ENCODE results near the gene RABL3.
"Not testable (repeated sequence)": the region's sequence is repeated elsewhere in the genome, so short reads cannot be mapped to it uniquely, and the experiment has no call there.

RABL3 gene

GRCh38 chr3:120742198-120742848, at the start of gene RABL3, which contains the start of gene GTF2E1:
RABL3 (minus strand) TSS chr3:120742516; CDS start chr3:120742507, 9 bp downstream.
GTF2E1 (plus strand) TSS chr3:120742744; CDS start chr3:120750553, 7,809 bp downstream.
- TF ChIP-seq CTCF (conservative IDR thresholded peaks at IDR 0.05; ENCODE audit: control insufficient read depth, insufficient read depth, low read depth, low read length), result no peak
- DNase-seq (ENCODE audit: low read depth), result peak; percentile 100
- peak within 1 kb of the TSS; percentile 96 for H3K4me3 ChIP-seq (ENCODE audit: control insufficient read depth, low read depth, low read length)

GRCh38 chr3:120791913-120792312, 49.6 kb upstream of the RABL3 start:
- DNase-seq (ENCODE audit: low read depth), result peak; percentile 58
- no peak overlapping the region for H3K4me3 ChIP-seq (ENCODE audit: control insufficient read depth, low read depth, low read length)
- TF ChIP-seq CTCF (conservative IDR thresholded peaks at IDR 0.05; ENCODE audit: control insufficient read depth, insufficient read depth, low read depth, low read length), result no peak

GRCh38 chr3:120791010-120791409, 48.7 kb upstream of the RABL3 start:
- H3K4me3 ChIP-seq (ENCODE audit: control insufficient read depth, low read depth, low read length), result no peak overlapping the region
- TF ChIP-seq CTCF (conservative IDR thresholded peaks at IDR 0.05; ENCODE audit: control insufficient read depth, insufficient read depth, low read depth, low read length), result no peak
- DNase-seq (ENCODE audit: low read depth), result no peak

DNA sequence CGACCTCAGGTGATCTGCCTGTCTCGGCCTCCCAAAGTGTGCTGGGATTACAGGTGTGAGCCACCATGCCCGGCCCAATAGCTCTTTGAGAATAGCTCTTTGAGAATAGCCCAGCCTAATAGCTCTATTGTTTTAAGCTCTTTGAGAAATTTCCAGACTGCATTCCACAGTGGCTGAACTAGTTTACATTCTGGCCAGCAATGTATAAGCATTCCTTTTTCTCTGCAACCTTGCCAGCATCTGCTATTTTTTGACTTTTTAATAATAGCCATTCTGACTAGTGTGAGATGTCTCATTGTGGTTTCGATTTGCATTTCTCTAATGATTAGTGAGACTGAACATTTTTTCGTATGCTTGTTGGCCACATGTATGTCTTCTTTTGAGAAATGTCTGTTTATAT, 43.5 kb upstream of the RABL3 start:
- peak; percentile 17 for DNase-seq (ENCODE audit: low read depth)
- H3K4me3 ChIP-seq (ENCODE audit: control insufficient read depth, low read depth, low read length), result not testable (repeated sequence)

GRCh38 chr3:120780977-120781376, 38.7 kb upstream of the RABL3 start:
- DNase-seq (ENCODE audit: low read depth), result peak; percentile 95
- TF ChIP-seq CTCF (conservative IDR thresholded peaks at IDR 0.05; ENCODE audit: control insufficient read depth, insufficient read depth, low read depth, low read length), result no peak
- H3K4me3 ChIP-seq (ENCODE audit: control insufficient read depth, low read depth, low read length), result no peak overlapping the region

GRCh38 chr3:120778776-120779175, 36.5 kb upstream of the RABL3 start:
- DNase-seq (ENCODE audit: low read depth), result no peak
- H3K4me3 ChIP-seq (ENCODE audit: control insufficient read depth, low read depth, low read length), result no peak overlapping the region
- no peak for TF ChIP-seq CTCF (conservative IDR thresholded peaks at IDR 0.05; ENCODE audit: control insufficient read depth, insufficient read depth, low read depth, low read length)

DNA sequence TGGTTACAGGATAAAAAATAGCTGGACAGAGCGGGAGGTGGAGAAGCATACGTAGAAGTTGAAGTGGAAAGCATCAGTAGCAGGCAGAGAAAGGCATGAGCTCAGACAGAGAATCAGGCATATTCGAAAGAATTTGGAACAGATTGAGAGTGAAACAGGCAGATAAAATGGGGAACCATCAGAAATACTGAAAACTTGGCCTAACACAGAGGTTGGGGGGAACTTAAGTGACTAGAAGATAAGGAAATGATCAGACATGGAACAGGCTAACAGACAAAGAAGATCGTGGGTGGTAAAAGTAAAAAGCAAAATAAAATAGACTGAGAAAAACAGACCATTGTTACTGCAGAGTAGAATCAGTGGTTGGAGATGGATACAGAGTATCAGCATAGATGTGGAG, 33.1 kb upstream of the RABL3 start:
- no peak for TF ChIP-seq CTCF (conservative IDR thresholded peaks at IDR 0.05; ENCODE audit: control insufficient read depth, insufficient read depth, low read depth, low read length)
- no peak overlapping the region for H3K4me3 ChIP-seq (ENCODE audit: control insufficient read depth, low read depth, low read length)
- no peak for DNase-seq (ENCODE audit: low read depth)

Data from fibroblast of mammary gland (primary cell).